CD4-positive, CD25-positive, alpha-beta regulatory T cell (primary cell): ENCODE measurements around the gene ELMO1. TPM values are rescaled to one million over a fixed set of nuclear protein-coding genes. Genes with fewer than 3 reads are reported as not detected.
A peak's percentile ranks its signal among the peaks of the same experiment; 100 is the strongest.

ENCODE experiments used
- ATAC-seq, 2 donors: fragments of 150-1000 bp; cut with Tn5 transposase; one replicate each; pipeline ENCODE4 v1.10.0; 2021; ENCODE audit warnings: low read depth in 2 of 2, moderate number of reproducible peaks in 2 of 2, moderate library complexity in 1 of 2
- DNase-seq, 3 donors: peaks; one replicate each; pipeline versions ENCODE4 v3.0.0 to v3.0.0-alpha.2; 2012 to 2022; ENCODE audit warnings: mixed read lengths in 1 of 3
- H3K27ac ChIP-seq: one replicate; pipeline ENCODE4 v1.7.0; 2013; ENCODE audit warnings: mild to moderate bottlenecking, low read length; ENCODE audit not compliant: insufficient read depth, poor library complexity, severe bottlenecking
- H3K27me3 ChIP-seq: one replicate; pipeline ENCODE4 v1.7.0; 2013; ENCODE audit warnings: low read length; ENCODE audit not compliant: control insufficient read depth, insufficient read depth
- H3K36me3 ChIP-seq: one replicate; pipeline ENCODE4 v1.7.0; 2013; ENCODE audit warnings: mild to moderate bottlenecking, low read length, moderate library complexity; ENCODE audit not compliant: control insufficient read depth, insufficient read depth
- H3K4me1 ChIP-seq: 2 replicates; pipeline ENCODE4 v1.7.0; 2013; ENCODE audit warnings: mild to moderate bottlenecking, low read length; ENCODE audit not compliant: insufficient read depth, control insufficient read depth, poor library complexity, severe bottlenecking
- H3K4me3 ChIP-seq: one replicate; pipeline ENCODE4 v1.7.0; 2013; ENCODE audit warnings: low read depth, mild to moderate bottlenecking, low read length, moderate library complexity
- H3K9me3 ChIP-seq, 2 experiments: 1 replicate in 1 of 2; 2 replicates in 1 of 2; pipeline ENCODE4 v1.7.0; 2013; ENCODE audit warnings: low read length in 2 of 2, mild to moderate bottlenecking in 1 of 2, moderate library complexity in 1 of 2; ENCODE audit not compliant: control insufficient read depth in 2 of 2
- H3K27ac Mint-ChIP-seq, 3 donors: one replicate each; pipeline ENCODE4 v1.8.0; 2020 to 2022; ENCODE audit warnings: mild to moderate bottlenecking in 3 of 3, mixed read lengths in 3 of 3, moderate library complexity in 2 of 3
- H3K27me3 Mint-ChIP-seq: one replicate; pipeline ENCODE4 v1.8.0; 2022; ENCODE audit warnings: mild to moderate bottlenecking, mixed read lengths
- H3K36me3 Mint-ChIP-seq: one replicate; pipeline ENCODE4 v1.8.0; 2020; ENCODE audit warnings: mixed read lengths
- H3K4me1 Mint-ChIP-seq, 4 donors: one replicate each; pipeline ENCODE4 v1.8.0; 2020 to 2022; ENCODE audit warnings: mixed read lengths in 4 of 4, mild to moderate bottlenecking in 1 of 4
- H3K4me3 Mint-ChIP-seq, 4 donors: one replicate each; pipeline ENCODE4 v1.8.0; 2020 to 2022; ENCODE audit warnings: mild to moderate bottlenecking in 4 of 4, mixed read lengths in 4 of 4, moderate library complexity in 3 of 4
- H3K9me3 Mint-ChIP-seq, 7 donors: one replicate each; pipeline ENCODE4 v1.8.0; 2020 to 2022; ENCODE audit warnings: mixed read lengths in 7 of 7, mild to moderate bottlenecking in 3 of 7, moderate library complexity in 2 of 7
- polyA plus RNA-seq, 4 donors: library from polyadenylated mRNA; unstranded; fragments of 300-500 nt; fragmentation: Illumina TruSeq; gene quantifications; one replicate each; pipeline ENCODE4 v1.2.3, GENCODE V29; 2021
- total RNA-seq: library from RNA; stranded (reverse); gene quantifications from one replicate; pipeline ENCODE4 v1.2.3, GENCODE V29; 2022

The ELMO1 gene
- total and polyA plus RNA-seq, 5 donors from 2014 or later = 39.5 to 162 (median 53.5) TPM

DNA sequence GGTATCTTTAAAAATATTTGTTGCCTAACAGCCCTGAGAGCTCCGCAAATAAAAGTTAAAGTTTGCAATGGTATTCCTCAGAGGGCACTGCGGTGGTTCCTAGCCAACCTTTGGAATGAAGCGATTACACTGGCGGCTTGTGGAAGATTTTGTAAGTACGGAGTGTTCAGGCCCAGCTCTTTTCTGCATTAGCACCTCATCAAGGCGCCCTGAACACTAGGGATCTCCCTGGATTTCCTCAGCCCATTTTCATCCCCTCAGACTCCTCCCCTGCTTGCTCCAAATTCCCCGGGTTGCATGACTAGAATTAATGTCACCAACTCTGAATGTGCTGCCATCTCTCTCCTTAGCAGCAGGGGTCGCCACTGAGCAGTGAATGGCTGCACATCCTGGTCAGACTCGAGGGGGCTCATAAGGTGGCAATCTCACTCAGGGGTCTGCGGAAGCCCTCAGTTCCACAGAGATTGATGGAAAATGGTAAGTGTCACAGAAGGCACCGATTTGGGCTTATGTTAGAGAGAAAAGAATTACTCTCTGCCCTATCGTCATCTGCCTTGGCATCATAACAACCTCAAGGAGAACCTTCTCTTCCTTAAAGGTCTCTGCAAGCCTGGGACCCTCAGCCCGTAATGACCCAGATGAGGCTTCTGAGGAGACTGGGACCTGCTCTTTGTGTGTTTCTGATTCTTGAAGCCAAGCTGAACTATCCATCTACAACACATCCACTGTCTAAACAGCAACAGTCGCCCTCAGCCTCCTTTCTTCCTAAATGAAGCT lies 461.5 kb downstream of the ELMO1 start:
- Mint-ChIP-seq H3K4me3 (no peak overlapping the region), H3K27me3 (no peaks in the 10 kb centered on the region), H3K27ac (peak overlapping the region in 1 of 3 donors; percentile 37)

GRCh38 chr7:36986511-36986933 lies 462.1 kb downstream of the ELMO1 start:
- Mint-ChIP-seq H3K36me3 (peaks cover 13% of the 10 kb centered on the region), H3K4me1 (peaks cover 27 to 42% (median 39%) of the 10 kb centered on the region in 4 donors), H3K4me3 (no peak overlapping the region), H3K9me3 (no peaks in the 10 kb centered on the region), H3K27me3 (no peaks in the 10 kb centered on the region), H3K27ac (no peak overlapping the region)
- no peaks in the 10 kb centered on the region for H3K4me1 ChIP-seq
- DNase-seq (no peak), ATAC-seq (no peak)
- H3K27me3 ChIP-seq = no peaks in the 10 kb centered on the region
- H3K36me3 ChIP-seq = no peaks in the 10 kb centered on the region
- H3K27ac ChIP-seq = no peak overlapping the region
- H3K9me3 ChIP-seq = no peaks in the 10 kb centered on the region
- H3K4me3 ChIP-seq = no peak overlapping the region

More for the DNA sequence above, 461.5 kb downstream of the ELMO1 start:
- H3K4me3 ChIP-seq = no peak overlapping the region
- Mint-ChIP-seq H3K9me3 (no peaks in the 10 kb centered on the region), H3K36me3 (peaks cover 13% of the 10 kb centered on the region), H3K4me1 (peaks cover 25 to 43% (median 41%) of the 10 kb centered on the region in 4 donors)
- DNase-seq (peak; percentile 36 to 54 (median 46)), ATAC-seq (peak in 1 of 2 donors; percentile 58)
- no peaks in the 10 kb centered on the region for H3K36me3 ChIP-seq
- no peaks in the 10 kb centered on the region for H3K4me1 ChIP-seq
- no peaks in the 10 kb centered on the region for H3K9me3 ChIP-seq
- no peak overlapping the region for H3K27ac ChIP-seq
- no peaks in the 10 kb centered on the region for H3K27me3 ChIP-seq

DNA sequence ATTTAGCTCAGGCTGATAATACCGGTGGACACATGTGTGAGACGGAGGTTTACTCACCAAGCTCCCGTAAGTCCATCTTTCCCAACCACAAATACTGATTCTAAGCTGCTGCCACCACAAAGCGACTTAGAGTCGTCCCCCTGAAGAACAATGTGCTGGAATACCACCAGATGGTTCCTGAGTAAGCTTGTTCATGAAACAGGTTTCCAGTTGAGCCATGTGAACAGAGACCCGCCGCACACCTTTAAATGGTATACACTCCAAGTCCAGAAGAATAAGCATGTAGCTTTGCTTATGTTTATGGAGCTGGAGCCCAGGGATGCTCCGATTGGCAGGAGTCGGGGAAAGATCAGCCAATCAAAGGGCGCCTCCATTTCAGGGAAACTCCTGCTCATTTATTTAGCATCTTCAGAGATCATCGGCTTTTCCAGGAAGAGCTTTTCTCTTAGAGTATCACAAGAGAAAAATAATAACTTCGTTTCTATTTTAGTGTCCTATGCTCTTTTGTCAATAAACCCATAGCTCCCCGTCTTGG lies 462.7 kb downstream of the ELMO1 start:
- H3K36me3 ChIP-seq = no peaks in the 10 kb centered on the region
- Mint-ChIP-seq H3K9me3 (no peaks in the 10 kb centered on the region), H3K27me3 (no peaks in the 10 kb centered on the region), H3K4me1 (peaks cover 32 to 37% (median 35%) of the 10 kb centered on the region in 4 donors), H3K27ac (peak overlapping the region in 2 of 3 donors; percentile 27 to 34), H3K4me3 (no peak overlapping the region), H3K36me3 (peaks cover 13% of the 10 kb centered on the region)
- no peak for DNase-seq
- H3K9me3 ChIP-seq = no peaks in the 10 kb centered on the region
- H3K4me1 ChIP-seq = no peaks in the 10 kb centered on the region
- no peaks in the 10 kb centered on the region for H3K27me3 ChIP-seq
- no peak overlapping the region for H3K27ac ChIP-seq
- no peak overlapping the region for H3K4me3 ChIP-seq
- no peak for ATAC-seq

GRCh38 chr7:36985316-36985715 lies 463.3 kb downstream of the ELMO1 start:
- H3K4me3 ChIP-seq = no peak overlapping the region
- no peaks in the 10 kb centered on the region for H3K27me3 Mint-ChIP-seq
- H3K36me3 ChIP-seq = no peaks in the 10 kb centered on the region
- no peak overlapping the region for H3K4me3 Mint-ChIP-seq
- H3K4me1 Mint-ChIP-seq = peaks cover 32 to 40% (median 34%) of the 10 kb centered on the region in 4 donors
- peak overlapping the region in 2 of 3 donors; percentile 22 to 27 for H3K27ac Mint-ChIP-seq
- DNase-seq (no peak), ATAC-seq (no peak)
- peaks cover 13% of the 10 kb centered on the region for H3K36me3 Mint-ChIP-seq
- H3K9me3 ChIP-seq = no peaks in the 10 kb centered on the region
- H3K27me3 ChIP-seq = no peaks in the 10 kb centered on the region
- no peaks in the 10 kb centered on the region for H3K4me1 ChIP-seq
- no peak overlapping the region for H3K27ac ChIP-seq
- no peaks in the 10 kb centered on the region for H3K9me3 Mint-ChIP-seq

GRCh38 chr7:36984710-36985312 lies 463.9 kb downstream of the ELMO1 start:
- Mint-ChIP-seq H3K9me3 (no peaks in the 10 kb centered on the region), H3K27ac (peak overlapping the region in 2 of 3 donors; percentile 6 to 21), H3K27me3 (no peaks in the 10 kb centered on the region), H3K4me3 (no peak overlapping the region), H3K36me3 (peaks cover 13% of the 10 kb centered on the region), H3K4me1 (peaks cover 32 to 44% (median 34%) of the 10 kb centered on the region in 4 donors)
- Histone ChIP-seq H3K9me3 (no peaks in the 10 kb centered on the region), H3K4me1 (no peaks in the 10 kb centered on the region), H3K27ac (no peak overlapping the region), H3K27me3 (no peaks in the 10 kb centered on the region), H3K4me3 (no peak overlapping the region), H3K36me3 (no peaks in the 10 kb centered on the region)
- no peak for ATAC-seq
- DNase-seq = no peak

DNA sequence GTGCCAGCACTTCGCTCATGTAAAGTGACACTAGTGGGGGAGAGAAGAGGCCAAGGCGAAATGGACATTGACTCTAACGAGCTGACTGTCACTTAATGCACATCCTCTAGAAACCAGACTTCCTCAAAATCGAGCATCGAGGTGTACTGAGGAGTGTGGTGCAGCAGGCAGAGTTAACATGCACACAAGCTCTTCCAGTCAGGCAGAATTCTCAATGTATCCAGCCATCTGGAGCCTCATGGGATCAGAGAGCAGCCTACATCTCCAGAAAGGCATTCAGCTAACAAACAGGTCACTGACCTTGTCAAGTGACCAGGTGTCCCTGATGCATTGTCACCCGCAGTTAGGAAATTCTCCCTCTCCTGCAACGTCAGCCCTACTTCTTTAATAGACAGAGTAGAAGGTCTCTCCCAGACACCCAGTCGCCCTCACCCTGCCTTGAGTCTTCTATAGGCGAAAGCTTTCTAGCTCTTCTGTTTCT lies 464.6 kb downstream of the ELMO1 start:
- Mint-ChIP-seq H3K4me1 (peaks cover 28 to 44% (median 35%) of the 10 kb centered on the region in 4 donors), H3K9me3 (no peaks in the 10 kb centered on the region), H3K4me3 (no peak overlapping the region), H3K27me3 (no peaks in the 10 kb centered on the region), H3K36me3 (peaks cover 13% of the 10 kb centered on the region), H3K27ac (peak overlapping the region in 1 of 3 donors; percentile 60)
- Histone ChIP-seq H3K27me3 (no peaks in the 10 kb centered on the region), H3K4me1 (no peaks in the 10 kb centered on the region), H3K36me3 (no peaks in the 10 kb centered on the region), H3K4me3 (no peak overlapping the region), H3K27ac (no peak overlapping the region), H3K9me3 (no peaks in the 10 kb centered on the region)
- no peak for ATAC-seq
- no peak for DNase-seq

- no peaks in the 10 kb centered on the region for H3K27me3 Mint-ChIP-seq
- no peak overlapping the region for H3K4me3 Mint-ChIP-seq
- H3K27ac ChIP-seq = no peak overlapping the region
- H3K36me3 Mint-ChIP-seq = peaks cover 22% of the 10 kb centered on the region
- no peaks in the 10 kb centered on the region for H3K9me3 ChIP-seq
- H3K36me3 ChIP-seq = no peaks in the 10 kb centered on the region
- ATAC-seq (no peak), DNase-seq (no peak)
- H3K9me3 Mint-ChIP-seq = no peaks in the 10 kb centered on the region
- H3K27me3 ChIP-seq = no peaks in the 10 kb centered on the region
- H3K4me1 ChIP-seq = no peaks in the 10 kb centered on the region
- no peak overlapping the region for H3K27ac Mint-ChIP-seq
- H3K4me3 ChIP-seq = no peak overlapping the region
- H3K4me1 Mint-ChIP-seq = peaks cover 23 to 40% (median 30%) of the 10 kb centered on the region in 4 donors
These were observed 465.9 kb downstream of the ELMO1 start for GRCh38 chr7:36982766-36983165.
